Nephron (organoid): Measurements from ENCODE around the gene CACNA2D3.
A peak's percentile ranks its signal among the peaks of the same experiment; 100 is the strongest.

ENCODE experiments used
- H3K27ac Mint-ChIP-seq, 3 experiments: 2 replicates each; pipeline ENCODE4 v1.8.0; 2020; ENCODE audit warnings: mixed read lengths in 3 of 3, mild to moderate bottlenecking in 2 of 3, moderate library complexity in 1 of 3
- H3K27me3 Mint-ChIP-seq: 2 replicates; pipeline ENCODE4 v1.8.0; 2021; ENCODE audit warnings: low read depth, mild to moderate bottlenecking, moderate library complexity, mixed read lengths
- H3K36me3 Mint-ChIP-seq: 2 replicates; pipeline ENCODE4 v1.8.0; 2020; ENCODE audit warnings: low read depth, mixed read lengths
- H3K4me1 Mint-ChIP-seq: 2 replicates; pipeline ENCODE4 v1.8.0; 2020; ENCODE audit warnings: mixed read lengths
- H3K4me3 Mint-ChIP-seq, 3 experiments: 2 replicates each; pipeline ENCODE4 v1.8.0; 2020; ENCODE audit warnings: mild to moderate bottlenecking in 3 of 3, mixed read lengths in 3 of 3, moderate library complexity in 2 of 3
- H3K9me3 Mint-ChIP-seq: 2 replicates; pipeline ENCODE4 v1.8.0; 2020; ENCODE audit warnings: mixed read lengths
- TF ChIP-seq, protein P1 (sequence below), 3 experiments: fragments of 200-600 bp; sonication (generic); IDR thresholded peaks; one replicate each; pipeline ENCODE4 v1.5.0; 2021; ENCODE audit warnings: antibody characterized with exemption in 3 of 3; ENCODE audit not compliant: unreplicated experiment in 3 of 3

The CACNA2D3 gene

DNA sequence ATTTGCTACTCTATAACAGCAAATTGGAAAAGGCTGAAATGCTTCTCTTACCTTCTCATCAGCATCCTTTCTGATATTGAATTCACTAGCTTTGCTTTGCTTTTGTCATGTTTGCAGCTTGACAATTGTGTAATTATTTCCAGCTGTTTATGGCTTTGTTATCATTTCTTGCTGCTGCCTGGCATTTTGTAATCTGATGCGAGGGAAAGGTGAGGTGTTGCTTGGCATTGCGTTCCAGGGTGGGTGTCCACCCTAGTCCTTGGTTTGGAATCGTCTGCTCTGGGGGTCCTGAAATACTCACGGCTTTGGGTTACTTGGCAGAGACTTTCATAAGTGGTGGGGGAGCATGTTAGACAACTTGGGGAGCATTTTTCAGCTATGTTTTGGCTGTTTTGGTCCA is 2.9 kb downstream of the CACNA2D3 start:
- Mint-ChIP-seq H3K27me3 (peaks cover 80% of the 10 kb centered on the region), H3K9me3 (no peaks in the 10 kb centered on the region), H3K4me1 (peaks cover 16% of the 10 kb centered on the region), H3K4me3 (peak overlapping the region in 1 of 3 experiments; percentile 62), H3K27ac (no peak overlapping the region), H3K36me3 (no peaks in the 10 kb centered on the region)
- TF ChIP-seq, protein P1, sequence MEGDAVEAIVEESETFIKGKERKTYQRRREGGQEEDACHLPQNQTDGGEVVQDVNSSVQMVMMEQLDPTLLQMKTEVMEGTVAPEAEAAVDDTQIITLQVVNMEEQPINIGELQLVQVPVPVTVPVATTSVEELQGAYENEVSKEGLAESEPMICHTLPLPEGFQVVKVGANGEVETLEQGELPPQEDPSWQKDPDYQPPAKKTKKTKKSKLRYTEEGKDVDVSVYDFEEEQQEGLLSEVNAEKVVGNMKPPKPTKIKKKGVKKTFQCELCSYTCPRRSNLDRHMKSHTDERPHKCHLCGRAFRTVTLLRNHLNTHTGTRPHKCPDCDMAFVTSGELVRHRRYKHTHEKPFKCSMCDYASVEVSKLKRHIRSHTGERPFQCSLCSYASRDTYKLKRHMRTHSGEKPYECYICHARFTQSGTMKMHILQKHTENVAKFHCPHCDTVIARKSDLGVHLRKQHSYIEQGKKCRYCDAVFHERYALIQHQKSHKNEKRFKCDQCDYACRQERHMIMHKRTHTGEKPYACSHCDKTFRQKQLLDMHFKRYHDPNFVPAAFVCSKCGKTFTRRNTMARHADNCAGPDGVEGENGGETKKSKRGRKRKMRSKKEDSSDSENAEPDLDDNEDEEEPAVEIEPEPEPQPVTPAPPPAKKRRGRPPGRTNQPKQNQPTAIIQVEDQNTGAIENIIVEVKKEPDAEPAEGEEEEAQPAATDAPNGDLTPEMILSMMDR (IDR thresholded peaks at IDR 0.05; ENCODE audit: unreplicated experiment in 3 of 3), result no peak

DNA sequence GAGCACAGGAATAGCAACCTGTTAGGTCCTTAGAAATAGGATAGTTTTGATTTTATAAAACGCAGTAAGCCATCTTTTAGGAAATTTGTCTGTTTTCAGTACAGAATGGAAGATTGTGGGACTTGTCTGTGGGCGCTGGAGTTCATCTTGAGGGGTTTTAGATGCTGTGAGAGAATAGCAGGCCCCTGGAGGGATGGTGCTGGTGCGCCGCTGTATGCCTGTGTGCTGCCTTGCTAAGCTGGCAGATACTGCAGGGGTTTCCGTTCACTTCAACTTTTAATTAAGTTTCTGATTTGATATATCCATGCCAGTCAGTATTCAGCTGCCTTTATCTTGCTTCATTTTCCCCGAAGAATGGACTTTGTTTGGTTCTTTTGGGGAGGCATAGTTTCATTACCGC is 4.2 kb downstream of the CACNA2D3 start:
- no peak overlapping the region for H3K27ac Mint-ChIP-seq
- peaks cover 12% of the 10 kb centered on the region for H3K4me1 Mint-ChIP-seq
- no peaks in the 10 kb centered on the region for H3K9me3 Mint-ChIP-seq

DNA sequence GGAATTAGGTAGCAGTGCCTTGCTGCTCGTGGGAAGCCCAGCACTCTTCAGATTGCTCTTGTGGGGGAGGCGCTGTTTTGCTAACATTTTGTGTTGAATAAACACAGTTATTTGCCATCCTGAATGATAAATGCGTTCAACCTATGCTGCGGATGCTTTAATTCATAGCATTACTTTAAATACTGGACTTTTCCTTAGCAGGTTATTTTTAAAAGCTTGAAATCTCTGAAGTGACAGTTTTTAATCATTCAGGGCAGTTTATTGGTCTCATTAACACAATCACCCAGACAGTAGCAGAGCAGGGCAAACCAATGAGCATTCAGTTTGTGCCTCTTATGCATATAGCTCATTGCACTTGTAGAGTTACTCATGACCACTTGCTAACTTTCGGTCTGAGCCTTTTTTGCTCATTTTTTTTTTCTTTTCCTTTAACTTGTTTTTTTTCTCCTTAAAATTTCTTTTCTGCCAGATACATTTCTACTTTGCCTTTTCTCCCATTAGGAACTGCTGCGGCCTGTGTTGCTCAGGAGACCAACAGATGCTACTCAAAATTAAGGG is 5.2 kb downstream of the CACNA2D3 start:
- peaks cover 87% of the 10 kb centered on the region for H3K27me3 Mint-ChIP-seq
- peaks cover 12% of the 10 kb centered on the region for H3K4me1 Mint-ChIP-seq
- TF ChIP-seq, protein P1 (IDR thresholded peaks at IDR 0.05; ENCODE audit: unreplicated experiment in 3 of 3), result no peak
- no peaks in the 10 kb centered on the region for H3K9me3 Mint-ChIP-seq
- H3K4me3 Mint-ChIP-seq, result no peak overlapping the region
- no peak overlapping the region for H3K27ac Mint-ChIP-seq
- H3K36me3 Mint-ChIP-seq, result no peaks in the 10 kb centered on the region

More for the DNA sequence above, 4.2 kb downstream of the CACNA2D3 start:
- Mint-ChIP-seq H3K36me3 (no peaks in the 10 kb centered on the region), H3K4me3 (no peak overlapping the region), H3K27me3 (peaks cover 81% of the 10 kb centered on the region)
- TF ChIP-seq, protein P1 (IDR thresholded peaks at IDR 0.05; ENCODE audit: unreplicated experiment in 3 of 3), result no peak

DNA sequence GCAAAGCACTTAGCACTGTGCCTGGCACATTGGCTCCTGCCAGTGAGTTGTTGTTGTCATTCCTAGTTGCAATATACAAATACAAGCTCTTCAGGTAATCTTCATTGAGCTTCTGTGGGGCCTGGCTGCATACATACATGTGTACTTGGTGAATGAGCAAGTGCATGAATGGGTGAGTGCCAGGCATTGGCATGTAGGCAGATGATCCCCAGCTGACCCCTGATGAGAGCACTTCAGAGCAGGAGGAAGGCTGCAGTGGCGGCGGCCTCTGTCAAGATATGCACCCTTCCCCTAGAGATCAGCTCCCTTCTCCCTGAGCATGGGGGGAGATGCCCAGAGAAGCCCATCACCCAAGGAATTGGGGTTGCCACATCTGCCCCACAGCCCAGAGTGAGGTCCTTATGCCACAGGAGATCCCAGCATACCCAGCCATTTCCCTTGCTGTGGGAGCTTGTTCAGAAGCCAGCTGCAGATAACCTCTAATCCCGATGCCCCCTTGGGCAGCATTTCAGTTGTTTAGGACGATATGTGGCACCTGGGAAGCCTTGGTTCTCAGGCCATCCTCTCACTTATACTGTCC is 8.8 kb downstream of the CACNA2D3 start:
- TF ChIP-seq, protein P1 (IDR thresholded peaks at IDR 0.05; ENCODE audit: unreplicated experiment in 3 of 3), result no peak
- no peak overlapping the region for H3K27ac Mint-ChIP-seq
- no peaks in the 10 kb centered on the region for H3K36me3 Mint-ChIP-seq
- no peaks in the 10 kb centered on the region for H3K4me1 Mint-ChIP-seq
- no peaks in the 10 kb centered on the region for H3K9me3 Mint-ChIP-seq
- no peak overlapping the region for H3K4me3 Mint-ChIP-seq
- peaks cover 84% of the 10 kb centered on the region for H3K27me3 Mint-ChIP-seq

DNA sequence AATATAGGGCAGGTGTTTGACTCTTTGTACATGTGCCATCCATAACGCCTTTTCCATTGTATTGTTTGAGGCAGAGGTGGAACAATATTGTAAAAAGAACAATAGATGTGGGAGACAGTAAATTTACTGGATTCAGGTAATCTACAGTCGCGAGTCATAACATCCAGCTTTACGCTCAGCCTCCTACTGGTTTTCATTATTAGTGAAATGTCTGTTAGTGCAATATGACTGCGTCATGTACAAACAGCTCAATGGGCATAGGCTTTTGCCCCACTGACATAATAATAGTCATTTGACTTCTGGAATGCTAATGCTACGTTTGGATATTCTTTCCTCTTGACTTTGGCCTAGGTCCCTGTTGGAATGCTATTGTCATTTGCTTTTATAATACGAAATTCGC is 9.5 kb downstream of the CACNA2D3 start:
- Mint-ChIP-seq H3K36me3 (no peaks in the 10 kb centered on the region), H3K27me3 (peaks cover 84% of the 10 kb centered on the region), H3K4me3 (no peak overlapping the region), H3K4me1 (no peaks in the 10 kb centered on the region), H3K9me3 (no peaks in the 10 kb centered on the region), H3K27ac (no peak overlapping the region)
- TF ChIP-seq, protein P1 (IDR thresholded peaks at IDR 0.05; ENCODE audit: unreplicated experiment in 3 of 3), result no peak

DNA sequence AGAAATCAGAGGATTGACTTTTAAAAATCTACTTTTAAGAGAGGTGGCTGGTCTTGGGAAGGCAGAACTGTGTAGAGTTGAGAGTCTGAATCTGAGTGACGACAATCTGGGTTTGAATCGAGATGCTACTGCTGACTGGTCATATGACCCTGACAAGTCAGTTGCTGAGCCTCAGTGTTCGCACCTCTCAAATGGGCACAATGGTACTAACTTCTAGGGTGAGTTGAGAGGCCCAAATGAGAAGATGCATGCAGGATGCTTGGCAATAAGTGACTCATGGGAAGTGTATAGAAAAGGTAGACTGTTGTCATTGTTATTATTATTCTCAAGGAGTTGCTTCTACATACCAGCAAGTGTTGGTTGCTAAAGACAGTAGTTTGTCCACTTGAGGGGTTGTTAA is 10.3 kb downstream of the CACNA2D3 start:
- no peaks in the 10 kb centered on the region for H3K9me3 Mint-ChIP-seq
- H3K27me3 Mint-ChIP-seq, result peaks cover 84% of the 10 kb centered on the region
- TF ChIP-seq, protein P1 (IDR thresholded peaks at IDR 0.05; ENCODE audit: unreplicated experiment in 3 of 3), result no peak
- H3K36me3 Mint-ChIP-seq, result no peaks in the 10 kb centered on the region
- H3K4me3 Mint-ChIP-seq, result no peak overlapping the region
- H3K4me1 Mint-ChIP-seq, result no peaks in the 10 kb centered on the region
- no peak overlapping the region for H3K27ac Mint-ChIP-seq
